Measurements from ENCODE around the gene PBRM1. TPM values are rescaled to one million over a fixed set of nuclear protein-coding genes. Genes with fewer than 3 reads are reported as not detected.

The PBRM1 gene
- polyA plus RNA-seq, 3 donors, result 26.1 to 72.9 (median 38.0) TPM

GRCh38 chr3:52596658-52597265 lies 89.0 kb downstream of the PBRM1 start:
- H3K36me3 ChIP-seq (replicated peaks in 1 of 2; ENCODE audit: control insufficient read depth in 1 of 2, insufficient read depth in 2 of 2, low read length in 2 of 2), result peaks cover 36 to 85% of the 10 kb centered on the region in 2 donors
- Mint-ChIP-seq H3K36me3 (peaks cover 68 to 88% of the 10 kb centered on the region in 2 donors), H3K9me3 (peaks cover 8 to 19% (median 15%) of the 10 kb centered on the region in 7 donors), H3K27me3 (ENCODE audit: low read depth in 3 of 3) (no peaks in the 10 kb centered on the region), H3K27ac (peak overlapping the region in 2 of 7 donors; percentile 35 to 59), H3K4me1 (peaks cover 12% of the 10 kb centered on the region), H3K4me3 (no peak overlapping the region)
- DNase-seq, result no peak
- no peak overlapping the region for H3K9ac ChIP-seq (ENCODE audit: insufficient read depth, low read length, poor library complexity, severe bottlenecking)
- H4K20me1 ChIP-seq (ENCODE audit: insufficient read depth, low read length), result no peaks in the 10 kb centered on the region
- H3K27me3 ChIP-seq (ENCODE audit: control insufficient read depth in 2 of 2, insufficient read depth in 2 of 2, low read length in 2 of 2), result no peaks in the 10 kb centered on the region
- no peak for TF ChIP-seq CTCF (IDR thresholded peaks at IDR 0.05)
- H3K4me3 ChIP-seq (replicated peaks in 1 of 3; ENCODE audit: low read depth in 2 of 3, low read length in 3 of 3), result no peak overlapping the region
- no peak overlapping the region for H3K4me2 ChIP-seq (replicated peaks; ENCODE audit: extremely low read depth, low read length, poor library complexity, severe bottlenecking)
- H3K9me3 ChIP-seq (replicated peaks in 1 of 2; ENCODE audit: control insufficient read depth in 1 of 2, insufficient read depth in 1 of 2, low read length in 2 of 2), result peaks cover 17% of the 10 kb centered on the region in 2 donors
- WGBS (ENCODE audit: insufficient coverage), result 80% methylated on average over 1 of the region's 4 CpGs
- H2AFZ ChIP-seq (ENCODE audit: insufficient read depth, low read depth, low read length, poor library complexity, severe bottlenecking), result no peak overlapping the region
- no peak overlapping the region for H3K27ac ChIP-seq (ENCODE audit: low read depth in 1 of 2, low read length in 2 of 2)
- H3K4me1 ChIP-seq (ENCODE audit: control insufficient read depth in 1 of 2, insufficient read depth in 2 of 2, low read length in 2 of 2), result no peaks in the 10 kb centered on the region
- H3K79me2 ChIP-seq (ENCODE audit: insufficient read depth, low read length), result peaks cover 3% of the 10 kb centered on the region
- intact Hi-C loops (cut with micrococcal nuclease), result no loop called here

- Mint-ChIP-seq H3K27ac (peak overlapping the region in 1 of 7 donors; percentile 22), H3K4me3 (no peak overlapping the region)
- WGBS (ENCODE audit: insufficient coverage), result no CpG with 5 or more reads among the region's 1 CpG
Measured at GRCh38 chr3:52593103-52593502, 92.6 kb downstream of the PBRM1 start.

More at GRCh38 chr3:52593103-52593502, 92.6 kb downstream of the PBRM1 start:
- Histone ChIP-seq H3K36me3 (replicated peaks in 1 of 2; ENCODE audit: control insufficient read depth in 1 of 2, insufficient read depth in 2 of 2, low read length in 2 of 2) (peaks cover 34 to 84% of the 10 kb centered on the region in 2 donors), H3K27me3 (ENCODE audit: control insufficient read depth in 2 of 2, insufficient read depth in 2 of 2, low read length in 2 of 2) (no peaks in the 10 kb centered on the region), H2AFZ (ENCODE audit: insufficient read depth, low read depth, low read length, poor library complexity, severe bottlenecking) (no peak overlapping the region), H3K9me3 (replicated peaks in 1 of 2; ENCODE audit: control insufficient read depth in 1 of 2, insufficient read depth in 1 of 2, low read length in 2 of 2) (no peaks in the 10 kb centered on the region), H4K20me1 (ENCODE audit: insufficient read depth, low read length) (no peaks in the 10 kb centered on the region), H3K9ac (ENCODE audit: insufficient read depth, low read length, poor library complexity, severe bottlenecking) (no peak overlapping the region), H3K4me3 (replicated peaks in 1 of 3; ENCODE audit: low read depth in 2 of 3, low read length in 3 of 3) (no peak overlapping the region), H3K4me2 (replicated peaks; ENCODE audit: extremely low read depth, low read length, poor library complexity, severe bottlenecking) (no peak overlapping the region), H3K79me2 (ENCODE audit: insufficient read depth, low read length) (no peaks in the 10 kb centered on the region), H3K4me1 (ENCODE audit: control insufficient read depth in 1 of 2, insufficient read depth in 2 of 2, low read length in 2 of 2) (no peaks in the 10 kb centered on the region), H3K27ac (ENCODE audit: low read depth in 1 of 2, low read length in 2 of 2) (no peak overlapping the region)
- Mint-ChIP-seq H3K4me1 (peaks cover 6% of the 10 kb centered on the region), H3K36me3 (peaks cover 53 to 87% of the 10 kb centered on the region in 2 donors), H3K9me3 (no peaks in the 10 kb centered on the region), H3K27me3 (ENCODE audit: low read depth in 3 of 3) (no peaks in the 10 kb centered on the region)
- intact Hi-C loops (cut with micrococcal nuclease), result no loop called here
- no peak for DNase-seq
- TF ChIP-seq CTCF (IDR thresholded peaks at IDR 0.05), result no peak
